K562 (cell line): ENCODE measurements around the gene GRIN2D. TPM values are rescaled to one million over a fixed set of nuclear protein-coding genes. Genes with fewer than 3 reads are reported as not detected.

Source experiments
- ATF1 ChIP-seq, 2 experiments: fragments of 450-650 bp in 1 of 2; IDR thresholded peaks; 2 replicates each; pipeline ENCODE4 v1.6.1; 2016; ENCODE audit warnings: missing compliant biosample characterization in 1 of 2, missing genetic modification characterization in 1 of 2
- ATF4 ChIP-seq: fragments of 450-650 bp; formaldehyde crosslinking; IDR thresholded peaks from 2 replicates; pipeline ENCODE4 v1.4.0; 2022; ENCODE audit warnings: mild to moderate bottlenecking, moderate library complexity
- E2F5 ChIP-seq: sonication (generic); formaldehyde crosslinking; IDR thresholded peaks from 2 replicates; pipeline ENCODE4 v1.8.0; 2022; ENCODE audit warnings: mild to moderate bottlenecking, missing genetic modification reagents
- NCOR1 ChIP-seq: fragments of 450-650 bp; IDR thresholded peaks from 2 replicates; pipeline ENCODE4 v1.6.1; 2016; ENCODE audit warnings: mild to moderate bottlenecking, moderate library complexity
- NR0B1 ChIP-seq: fragments of 450-650 bp; IDR thresholded peaks from one replicate; pipeline ENCODE4 v1.6.1; 2018; ENCODE audit warnings: mild to moderate bottlenecking, moderate library complexity; ENCODE audit not compliant: partially characterized antibody
- ZNF184 ChIP-seq: sonication (generic); formaldehyde crosslinking; IDR thresholded peaks from 2 replicates; pipeline ENCODE4 v1.5.0; 2020; ENCODE audit warnings: missing genetic modification reagents
- ZNF274 ChIP-seq: IDR thresholded peaks from 2 replicates; pipeline ENCODE4 v1.6.1; 2011; ENCODE audit warnings: low read depth, mild to moderate bottlenecking, low read length, moderate library complexity, borderline replicate concordance
- polyA plus RNA-seq, 8 experiments: library from polyadenylated mRNA; depleted of rRNA in 4 of 8; stranded (reverse) in 5 of 8; unstranded in 3 of 8; fragments of >200 nt; fragmentation: Nextera tagmentation in 2 of 8; fragmentation: Illumina TruSeq in 1 of 8; extraction: Ambion mirVana in 2 of 8; extraction: Trizol in 1 of 8; gene quantifications; 2 replicates each; pipeline versions ENCODE4 v1.2.1 to v1.2.3, GENCODE V29; 2011 to 2014; ENCODE audit warnings: inconsistent platforms in 1 of 8, missing spikeins in 1 of 8
- total RNA-seq, 7 experiments: library from RNA; depleted of rRNA in 6 of 7; stranded (reverse); fragments of >200 nt in 6 of 7; fragmentation: Illumina TruSeq in 2 of 7; extraction: Trizol in 2 of 7; gene quantifications; 2 replicates each; pipeline versions ENCODE4 v1.2.1 to v1.2.3, GENCODE V29; 2011 to 2021; ENCODE audit warnings: low replicate concordance in 1 of 7
- TF ChIP-seq, protein P1 (sequence below): fragments of 150-350 bp; conservative IDR thresholded peaks from 2 replicates; pipeline ENCODE4 v1.6.1; 2014; ENCODE audit warnings: low read length

GRIN2D gene
- total and polyA plus RNA-seq, 9 of the 15 experiments (the other 6 are each of a cell fraction or from before 2014, with no cell fraction given) = 0.32 to 31.5 (median 1.8) TPM

- TF ChIP-seq E2F5 (CRISPR knock-in tag) (no peak), ATF1 (CRISPR knock-in tag; IDR thresholded peaks at IDR 0.05) (no peak), ATF1 (tag; IDR thresholded peaks at IDR 0.05) (no peak), ZNF184 (no peak), NR0B1 (no peak), NCOR1 (no peak), ZNF274 (no peak), ATF4 (no peak)
- TF ChIP-seq, protein P1, sequence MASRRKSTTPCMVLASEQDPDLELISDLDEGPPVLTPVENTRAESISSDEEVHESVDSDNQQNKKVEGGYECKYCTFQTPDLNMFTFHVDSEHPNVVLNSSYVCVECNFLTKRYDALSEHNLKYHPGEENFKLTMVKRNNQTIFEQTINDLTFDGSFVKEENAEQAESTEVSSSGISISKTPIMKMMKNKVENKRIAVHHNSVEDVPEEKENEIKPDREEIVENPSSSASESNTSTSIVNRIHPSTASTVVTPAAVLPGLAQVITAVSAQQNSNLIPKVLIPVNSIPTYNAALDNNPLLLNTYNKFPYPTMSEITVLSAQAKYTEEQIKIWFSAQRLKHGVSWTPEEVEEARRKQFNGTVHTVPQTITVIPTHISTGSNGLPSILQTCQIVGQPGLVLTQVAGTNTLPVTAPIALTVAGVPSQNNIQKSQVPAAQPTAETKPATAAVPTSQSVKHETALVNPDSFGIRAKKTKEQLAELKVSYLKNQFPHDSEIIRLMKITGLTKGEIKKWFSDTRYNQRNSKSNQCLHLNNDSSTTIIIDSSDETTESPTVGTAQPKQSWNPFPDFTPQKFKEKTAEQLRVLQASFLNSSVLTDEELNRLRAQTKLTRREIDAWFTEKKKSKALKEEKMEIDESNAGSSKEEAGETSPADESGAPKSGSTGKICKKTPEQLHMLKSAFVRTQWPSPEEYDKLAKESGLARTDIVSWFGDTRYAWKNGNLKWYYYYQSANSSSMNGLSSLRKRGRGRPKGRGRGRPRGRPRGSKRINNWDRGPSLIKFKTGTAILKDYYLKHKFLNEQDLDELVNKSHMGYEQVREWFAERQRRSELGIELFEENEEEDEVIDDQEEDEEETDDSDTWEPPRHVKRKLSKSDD = no peak
Measured at GRCh38 chr19:48398375-48399235, 5.1 kb downstream of the GRIN2D start (continued).
